Measurements from ENCODE around the gene HSPBP1.

DNA sequence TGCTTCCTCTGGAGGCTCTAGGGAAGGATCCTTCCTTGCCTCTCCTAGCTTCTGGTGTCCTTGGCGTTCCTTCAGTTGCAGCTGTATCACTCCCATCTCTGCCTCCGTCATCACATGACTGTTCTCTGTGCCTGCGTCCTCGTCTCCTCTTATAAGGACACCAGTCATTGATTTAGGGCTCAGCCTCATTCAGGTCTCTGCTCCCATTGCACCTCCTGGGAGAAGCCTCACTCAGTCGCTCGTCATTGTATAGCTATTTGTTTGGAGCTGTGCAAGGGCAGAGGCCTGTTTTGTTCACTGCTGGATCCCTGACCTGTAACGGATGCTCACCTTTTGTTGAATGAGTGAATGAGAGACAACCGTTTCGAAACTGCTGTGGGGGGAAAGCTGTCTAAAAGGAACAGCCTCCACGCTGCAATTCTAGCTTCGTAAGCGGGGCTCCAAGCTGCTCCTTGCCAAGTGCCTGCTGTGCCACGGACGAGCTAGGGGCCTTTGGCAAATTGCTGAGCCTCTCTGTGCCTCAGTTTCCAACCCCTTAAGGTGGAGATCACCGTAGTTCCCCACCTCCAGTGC lies 21.1 kb upstream of the HSPBP1 start:
- no peak for TF ChIP-seq POLR2A (IDR thresholded peaks at IDR 0.05; ENCODE audit: low read depth, low read length)
- TF ChIP-seq, protein P1, sequence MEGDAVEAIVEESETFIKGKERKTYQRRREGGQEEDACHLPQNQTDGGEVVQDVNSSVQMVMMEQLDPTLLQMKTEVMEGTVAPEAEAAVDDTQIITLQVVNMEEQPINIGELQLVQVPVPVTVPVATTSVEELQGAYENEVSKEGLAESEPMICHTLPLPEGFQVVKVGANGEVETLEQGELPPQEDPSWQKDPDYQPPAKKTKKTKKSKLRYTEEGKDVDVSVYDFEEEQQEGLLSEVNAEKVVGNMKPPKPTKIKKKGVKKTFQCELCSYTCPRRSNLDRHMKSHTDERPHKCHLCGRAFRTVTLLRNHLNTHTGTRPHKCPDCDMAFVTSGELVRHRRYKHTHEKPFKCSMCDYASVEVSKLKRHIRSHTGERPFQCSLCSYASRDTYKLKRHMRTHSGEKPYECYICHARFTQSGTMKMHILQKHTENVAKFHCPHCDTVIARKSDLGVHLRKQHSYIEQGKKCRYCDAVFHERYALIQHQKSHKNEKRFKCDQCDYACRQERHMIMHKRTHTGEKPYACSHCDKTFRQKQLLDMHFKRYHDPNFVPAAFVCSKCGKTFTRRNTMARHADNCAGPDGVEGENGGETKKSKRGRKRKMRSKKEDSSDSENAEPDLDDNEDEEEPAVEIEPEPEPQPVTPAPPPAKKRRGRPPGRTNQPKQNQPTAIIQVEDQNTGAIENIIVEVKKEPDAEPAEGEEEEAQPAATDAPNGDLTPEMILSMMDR (conservative IDR thresholded peaks at IDR 0.05; ENCODE audit: low read depth, low read length), result no peak
- no peak for TF ChIP-seq MXI1 (IDR thresholded peaks at IDR 0.05; ENCODE audit: borderline replicate concordance, low read depth, low read length)
- TF ChIP-seq NFE2L2 (IDR thresholded peaks at IDR 0.05; ENCODE audit: low read depth, low read length), result no peak
- no peak for TF ChIP-seq RFX5 (IDR thresholded peaks at IDR 0.05; ENCODE audit: low read depth, low read length)
- TF ChIP-seq SMC3 (IDR thresholded peaks at IDR 0.05; ENCODE audit: low read depth, low read length), result no peak
- TF ChIP-seq RAD21 (IDR thresholded peaks at IDR 0.05; ENCODE audit: low read length), result no peak
- TF ChIP-seq MAFK (IDR thresholded peaks at IDR 0.05; ENCODE audit: low read depth, low read length), result no peak
- TF ChIP-seq BHLHE40 (IDR thresholded peaks at IDR 0.05; ENCODE audit: low read depth, low read length), result no peak
- TF ChIP-seq, protein P2, sequence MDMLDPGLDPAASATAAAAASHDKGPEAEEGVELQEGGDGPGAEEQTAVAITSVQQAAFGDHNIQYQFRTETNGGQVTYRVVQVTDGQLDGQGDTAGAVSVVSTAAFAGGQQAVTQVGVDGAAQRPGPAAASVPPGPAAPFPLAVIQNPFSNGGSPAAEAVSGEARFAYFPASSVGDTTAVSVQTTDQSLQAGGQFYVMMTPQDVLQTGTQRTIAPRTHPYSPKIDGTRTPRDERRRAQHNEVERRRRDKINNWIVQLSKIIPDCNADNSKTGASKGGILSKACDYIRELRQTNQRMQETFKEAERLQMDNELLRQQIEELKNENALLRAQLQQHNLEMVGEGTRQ (IDR thresholded peaks at IDR 0.05; ENCODE audit: low read depth, low read length), result no peak
- TF ChIP-seq, protein P3, sequence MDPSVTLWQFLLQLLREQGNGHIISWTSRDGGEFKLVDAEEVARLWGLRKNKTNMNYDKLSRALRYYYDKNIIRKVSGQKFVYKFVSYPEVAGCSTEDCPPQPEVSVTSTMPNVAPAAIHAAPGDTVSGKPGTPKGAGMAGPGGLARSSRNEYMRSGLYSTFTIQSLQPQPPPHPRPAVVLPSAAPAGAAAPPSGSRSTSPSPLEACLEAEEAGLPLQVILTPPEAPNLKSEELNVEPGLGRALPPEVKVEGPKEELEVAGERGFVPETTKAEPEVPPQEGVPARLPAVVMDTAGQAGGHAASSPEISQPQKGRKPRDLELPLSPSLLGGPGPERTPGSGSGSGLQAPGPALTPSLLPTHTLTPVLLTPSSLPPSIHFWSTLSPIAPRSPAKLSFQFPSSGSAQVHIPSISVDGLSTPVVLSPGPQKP (IDR thresholded peaks at IDR 0.05; ENCODE audit: borderline replicate concordance, low read depth, low read length), result no peak
- TF ChIP-seq CHD1 (IDR thresholded peaks at IDR 0.05; ENCODE audit: low read depth, low read length), result no peak
- no peak for TF ChIP-seq MAZ (IDR thresholded peaks at IDR 0.05; ENCODE audit: borderline replicate concordance, low read depth, low read length)
